Activated T-helper 1 cell treated with anti-CD3 and anti-CD28 coated beads, Interleukin-2, amount 50 U/mL, for 16 hours (primary cell): ENCODE measurements around the gene RPIA.
A peak's percentile ranks its signal among the peaks of the same experiment; 100 is the strongest.
"Not testable (repeated sequence)": the region's sequence is repeated elsewhere in the genome, so short reads cannot be mapped to it uniquely, and the experiment has no call there.

Experiments used
- DNase-seq, 2 donors: peaks; one replicate each; pipeline ENCODE4 v3.0.0-alpha.2; 2020; ENCODE audit warnings: low read depth in 1 of 2, low spot score in 1 of 2

RPIA gene

DNA sequence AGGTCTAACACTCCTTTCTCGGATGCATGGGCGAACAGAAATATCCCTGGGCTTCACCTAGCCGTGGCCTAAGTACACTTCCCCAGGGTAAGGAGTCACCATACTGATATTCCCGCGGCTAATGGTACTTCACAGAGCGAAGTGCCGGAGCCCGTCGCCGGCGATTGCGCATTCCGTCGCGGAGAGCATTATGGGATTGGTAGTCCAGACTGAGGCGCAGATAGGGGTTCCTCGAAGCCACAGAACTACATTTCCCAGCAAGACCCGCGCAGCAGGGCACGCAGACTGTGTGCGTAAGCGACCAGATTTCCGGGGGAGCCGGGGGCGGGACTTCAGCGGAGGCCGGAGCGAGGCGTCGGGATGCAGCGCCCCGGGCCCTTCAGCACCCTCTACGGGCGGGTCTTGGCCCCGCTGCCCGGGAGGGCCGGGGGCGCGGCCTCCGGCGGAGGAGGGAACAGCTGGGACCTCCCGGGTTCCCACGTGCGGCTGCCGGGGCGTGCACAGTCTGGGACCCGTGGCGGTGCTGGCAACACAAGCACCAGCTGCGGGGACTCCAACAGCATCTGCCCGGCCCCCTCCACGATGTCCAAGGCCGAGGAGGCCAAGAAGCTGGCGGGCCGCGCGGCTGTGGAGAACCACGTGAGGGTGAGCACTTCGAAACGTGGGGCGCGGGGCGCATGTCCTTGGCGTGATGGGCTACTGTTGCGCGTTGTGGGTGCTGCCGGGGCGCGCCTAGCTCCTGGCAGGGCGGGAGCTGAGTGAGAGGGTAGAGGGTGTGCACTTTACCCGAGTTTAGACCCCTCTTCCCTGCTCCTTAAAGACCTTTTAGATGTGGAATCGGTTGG, at the start of gene RPIA:
Gene RPIA (plus strand): TSS at position 335 of the 845 bp plus-strand sequence. CDS start 26 bp downstream, at position 361.
- DNase-seq = peak; percentile 97

GRCh38 chr2:88642278-88642677, 49.2 kb upstream of the RPIA start:
- DNase-seq = no peak

DNA sequence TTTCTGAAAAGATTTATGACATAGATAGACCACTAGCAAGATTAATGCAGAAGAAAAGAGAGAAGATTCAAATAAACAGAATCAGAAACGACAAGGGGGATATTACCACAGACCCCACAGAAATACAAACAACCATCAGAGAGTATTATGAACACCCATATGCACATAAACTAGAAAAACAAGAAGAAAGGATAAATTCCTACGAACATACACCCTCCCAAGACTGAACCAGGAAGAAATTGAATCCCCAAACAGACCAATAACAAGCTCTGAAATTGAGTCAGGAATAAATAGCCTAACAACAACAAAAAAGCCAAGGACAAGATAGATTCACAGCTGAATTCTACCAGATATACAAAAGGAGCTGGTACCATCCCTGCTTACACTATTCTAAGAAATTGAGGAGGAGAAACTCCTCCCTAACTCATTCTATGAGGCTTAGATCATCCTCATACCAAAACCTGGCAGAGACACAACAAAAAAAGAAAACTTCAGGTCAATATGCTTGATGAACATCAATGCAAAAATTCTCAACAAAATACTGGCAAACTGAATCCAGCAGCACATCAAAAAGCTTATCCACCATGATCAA, 46.1 kb upstream of the RPIA start:
- not testable (repeated sequence) for DNase-seq

DNA sequence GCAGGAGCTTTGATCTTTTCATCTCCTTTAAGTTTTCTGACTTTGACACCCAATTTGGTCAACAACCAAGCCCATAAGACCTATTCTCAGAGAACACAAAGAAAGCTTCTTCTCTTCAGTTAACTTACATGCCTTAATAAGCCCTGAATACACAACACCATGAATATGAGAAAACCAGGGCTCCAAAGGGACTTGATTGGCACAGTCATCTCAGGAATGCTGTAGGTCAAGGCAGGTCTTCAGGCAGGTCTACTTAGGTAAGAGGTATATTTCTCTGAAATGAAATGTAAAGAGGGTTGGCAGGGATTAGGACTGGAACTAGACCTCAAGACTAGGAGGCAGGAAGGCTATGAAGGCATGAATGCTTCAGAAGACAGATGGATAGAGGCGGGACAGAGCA, 39.8 kb upstream of the RPIA start:
- DNase-seq = no peak

DNA sequence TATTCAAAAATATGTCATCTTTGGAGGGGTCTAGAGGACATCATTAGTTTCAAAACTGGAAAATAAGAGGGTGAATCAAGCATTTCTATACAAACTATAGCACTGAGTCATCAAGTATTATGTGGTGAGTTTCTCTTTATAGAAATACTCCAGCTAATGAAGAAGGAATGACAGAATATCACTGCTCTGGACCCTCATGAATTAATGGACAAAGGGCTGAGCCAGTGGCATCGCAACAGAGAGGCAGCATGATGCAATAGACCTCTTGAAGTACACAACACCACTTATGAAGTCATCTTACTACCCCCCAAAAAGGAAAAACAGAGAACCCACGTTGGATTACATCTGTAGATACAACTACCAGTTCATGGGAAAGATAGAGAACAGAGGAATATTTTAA, 36.8 kb upstream of the RPIA start:
- DNase-seq = no peak

GRCh38 chr2:88656690-88657089, 34.8 kb upstream of the RPIA start:
- no peak for DNase-seq

DNA sequence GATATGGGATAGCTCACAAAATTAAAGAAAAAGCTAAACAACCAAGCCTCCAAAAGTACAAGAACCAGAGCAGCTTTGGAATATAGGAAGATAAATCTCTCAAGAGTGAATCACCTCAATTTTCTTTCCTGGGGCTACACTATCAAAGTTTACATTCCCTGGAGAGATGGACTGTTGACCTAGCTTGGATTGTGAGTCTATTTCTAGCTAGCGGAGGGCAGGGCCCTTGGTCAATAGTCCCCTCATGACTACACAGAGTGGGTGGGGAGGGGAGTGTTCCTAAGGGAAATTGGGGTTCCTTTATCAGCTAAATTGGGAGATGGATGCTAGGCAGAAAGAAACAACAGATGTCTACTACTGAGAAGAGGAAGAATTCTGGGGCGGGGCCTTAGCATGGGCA, 34.3 kb upstream of the RPIA start:
- no peak for DNase-seq

- DNase-seq = no peak
Observed at GRCh38 chr2:88658326-88658725, 33.1 kb upstream of the RPIA start.

GRCh38 chr2:88658881-88659537, 32.5 kb upstream of the RPIA start:
- no peak for DNase-seq

DNA sequence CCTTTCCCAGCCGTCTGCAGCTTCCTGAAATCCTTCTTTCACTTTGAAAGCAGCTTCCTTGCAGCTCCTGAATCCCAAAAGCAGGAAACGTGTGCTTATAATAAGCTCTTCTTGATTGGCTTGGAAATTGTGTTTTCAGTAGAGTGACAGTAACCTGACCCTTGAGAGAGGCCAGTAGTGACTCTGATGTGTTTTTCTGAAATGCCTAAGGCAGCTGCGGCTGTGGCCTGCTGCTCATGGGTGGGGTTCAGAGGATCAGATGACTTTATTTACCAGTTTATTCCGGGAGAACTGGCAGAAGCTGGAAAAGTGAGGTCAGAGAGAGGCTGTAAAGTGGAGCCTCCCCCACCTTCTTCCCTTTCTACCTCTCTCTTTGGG, 31.9 kb upstream of the RPIA start:
- DNase-seq = no peak

- DNase-seq = no peak
Observed at GRCh38 chr2:88660622-88661021, 30.9 kb upstream of the RPIA start.

GRCh38 chr2:88666576-88666975, 24.9 kb upstream of the RPIA start:
- DNase-seq = no peak

GRCh38 chr2:88667219-88667618, 24.3 kb upstream of the RPIA start:
- DNase-seq = no peak

DNA sequence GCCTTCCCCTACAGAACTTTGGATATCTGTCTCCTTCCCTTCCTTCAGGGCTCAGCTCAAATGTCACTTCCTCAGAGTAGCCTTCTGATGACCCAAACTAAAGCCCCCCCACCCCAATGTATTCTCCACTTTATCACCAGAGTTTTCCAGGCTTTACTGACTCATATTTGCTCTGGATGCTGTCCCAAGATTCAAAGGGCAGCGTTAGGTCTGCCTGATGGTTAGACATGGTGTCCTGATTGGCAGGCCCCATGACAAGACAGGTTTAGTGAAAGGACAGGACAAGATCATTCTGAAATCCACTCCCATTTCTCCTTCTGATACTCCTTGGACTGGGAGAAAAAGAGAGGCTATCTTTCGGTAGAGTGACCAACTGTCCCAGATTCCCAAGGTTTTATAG, 22.6 kb upstream of the RPIA start:
- DNase-seq = no peak

DNA sequence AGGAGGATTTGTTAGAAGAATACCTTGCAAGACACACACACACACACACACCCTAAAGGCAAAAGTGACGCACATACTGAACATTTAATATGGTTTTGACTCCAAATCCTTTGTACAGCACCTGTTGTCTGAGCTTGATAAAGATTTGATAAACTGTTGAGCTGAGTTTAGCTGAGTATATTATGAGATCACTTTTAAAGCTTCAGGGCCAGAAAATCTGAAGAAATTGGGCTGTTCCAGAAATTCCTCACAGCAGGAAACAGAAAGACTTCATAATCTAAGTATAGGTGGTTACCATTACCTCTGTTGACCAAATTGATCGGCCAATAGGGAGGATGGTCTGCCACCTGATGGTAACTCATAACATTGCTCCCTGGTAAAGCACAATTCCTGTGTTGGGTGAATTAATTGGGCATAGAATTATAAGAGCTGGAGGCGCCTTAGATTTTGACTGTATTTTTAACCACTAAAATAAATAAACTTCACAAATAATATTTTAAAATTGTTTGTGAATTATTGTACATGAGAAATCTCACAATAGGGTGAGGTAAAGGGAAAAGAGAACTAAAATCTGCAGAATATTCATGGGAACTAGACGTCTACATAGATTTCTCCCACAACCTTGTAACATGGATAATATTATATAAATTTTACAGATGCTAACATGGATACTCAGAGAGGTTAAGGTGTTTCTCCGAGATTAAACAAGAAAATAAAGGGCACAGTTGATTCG, 21.8 kb upstream of the RPIA start:
- DNase-seq = no peak

GRCh38 chr2:88671786-88672427, 19.6 kb upstream of the RPIA start:
- no peak for DNase-seq

GRCh38 chr2:88673363-88673762, 18.1 kb upstream of the RPIA start:
- no peak for DNase-seq

GRCh38 chr2:88680266-88680902, 11.1 kb upstream of the RPIA start:
- DNase-seq = no peak

GRCh38 chr2:88680916-88681315, 10.6 kb upstream of the RPIA start:
- no peak for DNase-seq

DNA sequence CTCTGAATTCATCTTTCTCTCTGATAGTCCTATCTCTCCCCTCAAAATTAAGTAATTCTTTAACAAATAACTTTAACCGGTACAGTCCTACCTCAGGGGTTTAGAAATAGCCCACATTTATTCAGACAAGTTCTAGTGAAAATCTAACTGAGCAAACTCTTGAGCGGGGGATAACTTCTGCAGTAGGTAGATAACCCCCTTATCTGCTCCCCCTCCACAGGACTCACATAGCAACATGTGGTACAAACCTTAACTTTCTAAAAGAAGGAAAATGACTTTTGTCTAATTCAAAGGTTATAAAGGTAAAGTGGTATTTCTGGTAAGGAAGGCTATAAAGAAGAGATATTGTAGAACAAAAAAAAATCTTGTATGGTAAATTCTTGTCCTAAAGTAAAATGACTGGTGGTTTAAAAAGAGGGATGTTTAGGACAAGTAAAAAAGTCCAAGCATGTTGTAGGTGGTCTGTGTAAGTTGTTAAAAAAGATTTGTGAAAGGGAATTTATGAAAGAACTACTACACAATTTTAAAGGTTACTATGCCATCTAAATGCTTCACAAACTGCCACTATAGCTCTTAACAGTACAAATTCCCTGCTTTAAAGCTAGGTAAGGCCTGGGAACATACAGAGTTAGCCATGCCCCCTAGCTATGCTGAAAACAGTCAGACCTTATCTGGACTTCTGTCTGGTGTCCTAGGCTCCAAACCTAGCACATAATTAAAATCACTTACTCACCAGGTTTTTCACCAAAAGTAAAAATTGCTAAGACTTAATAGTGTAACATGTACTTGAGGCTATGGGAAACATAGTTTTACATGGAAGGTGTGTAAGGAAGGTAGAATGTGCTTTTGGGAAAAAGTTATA, 8.1 kb upstream of the RPIA start:
- DNase-seq = no peak
